ENCODE data around the gene DGCR6.

GRCh38 chr22:18905540-18906409, at the start of gene DGCR6:
- TF ChIP-seq CTCF (optimal IDR thresholded peaks at IDR 0.05 in 1 of 3, IDR thresholded peaks at IDR 0.05 in 1 of 3, conservative IDR thresholded peaks at IDR 0.05 in 1 of 3; ENCODE audit: extremely low read depth in 1 of 3, insufficient read depth in 2 of 3, low read length in 3 of 3), result no peak
- TF ChIP-seq EZH2 (IDR thresholded peaks at IDR 0.05; ENCODE audit: low read length), result no peak
